ENCODE measurements around the gene LTB4R. TPM values are rescaled to one million over a fixed set of nuclear protein-coding genes. Genes with fewer than 3 reads are reported as not detected.
"Not testable (repeated sequence)": the region's sequence is repeated elsewhere in the genome, so short reads cannot be mapped to it uniquely, and the experiment has no call there.

Gene LTB4R
- total RNA-seq, 1 experiment from 2014 or later: 11.1 TPM

GRCh38 chr14:24338843-24339242 is 27.5 kb downstream of the LTB4R start:
- no peak for DNase-seq (ENCODE audit: extremely low read depth, low read depth)

GRCh38 chr14:24339284-24340151 is 28.2 kb downstream of the LTB4R start, which contains the start of gene RIPK3:
Gene RIPK3, minus strand, starts transcription at chr14:24339991. Its CDS starts 165 bp downstream, at chr14:24339826.
- DNase-seq (ENCODE audit: extremely low read depth, low read depth): no peak

- no peak for DNase-seq (ENCODE audit: extremely low read depth, low read depth)
Observed at GRCh38 chr14:24340606-24341005, 29.3 kb downstream of the LTB4R start.

- no peak for DNase-seq (ENCODE audit: extremely low read depth, low read depth)
Observed at GRCh38 chr14:24342889-24343288, 31.6 kb downstream of the LTB4R start.

- DNase-seq (ENCODE audit: extremely low read depth, low read depth): no peak
Observed at GRCh38 chr14:24343795-24344660, 32.7 kb downstream of the LTB4R start.

- no peak for DNase-seq (ENCODE audit: extremely low read depth, low read depth)
Observed at GRCh38 chr14:24347134-24347533, 35.8 kb downstream of the LTB4R start.

- DNase-seq (ENCODE audit: extremely low read depth, low read depth): no peak
Observed at GRCh38 chr14:24348186-24348585, 36.9 kb downstream of the LTB4R start.

GRCh38 chr14:24349742-24350141 is 38.4 kb downstream of the LTB4R start:
- no peak for DNase-seq (ENCODE audit: extremely low read depth, low read depth)

- DNase-seq (ENCODE audit: extremely low read depth, low read depth): no peak
Observed at GRCh38 chr14:24351517-24351916, 40.2 kb downstream of the LTB4R start.

GRCh38 chr14:24353559-24354481 is 42.5 kb downstream of the LTB4R start:
- DNase-seq (ENCODE audit: extremely low read depth, low read depth): no peak

- DNase-seq (ENCODE audit: extremely low read depth, low read depth): not testable (repeated sequence)
Observed at GRCh38 chr14:24354482-24354825, 43.2 kb downstream of the LTB4R start.

GRCh38 chr14:24355009-24355408 is 43.7 kb downstream of the LTB4R start:
- DNase-seq (ENCODE audit: extremely low read depth, low read depth): no peak

- no peak for DNase-seq (ENCODE audit: extremely low read depth, low read depth)
Observed at GRCh38 chr14:24356208-24356607, 44.9 kb downstream of the LTB4R start.

- no peak for DNase-seq (ENCODE audit: extremely low read depth, low read depth)
Observed at GRCh38 chr14:24360281-24360680, 49.0 kb downstream of the LTB4R start.

GRCh38 chr14:24361326-24361725 is 50.0 kb downstream of the LTB4R start:
- no peak for DNase-seq (ENCODE audit: extremely low read depth, low read depth)

GRCh38 chr14:24362241-24362960 is 51.1 kb downstream of the LTB4R start:
- no peak for DNase-seq (ENCODE audit: extremely low read depth, low read depth)

- DNase-seq (ENCODE audit: extremely low read depth, low read depth): no peak
Observed at GRCh38 chr14:24363401-24363800, 52.1 kb downstream of the LTB4R start.

GRCh38 chr14:24364841-24365240 is 53.5 kb downstream of the LTB4R start:
- DNase-seq (ENCODE audit: extremely low read depth, low read depth): no peak

- DNase-seq (ENCODE audit: extremely low read depth, low read depth): peak; percentile 89
Observed at GRCh38 chr14:24365600-24366412, 54.5 kb downstream of the LTB4R start.

Measured in NCI-H460 (cell line).